Astrocyte (in vitro differentiated cells and primary cell): ENCODE data around the gene STX5. TPM values are rescaled to one million over a fixed set of nuclear protein-coding genes. Genes with fewer than 3 reads are reported as not detected.

ENCODE experiments used
- DNase-seq: peaks from one replicate; pipeline ENCODE4 v3.0.0-alpha.2; 2010; ENCODE audit warnings: low read depth
- FAIRE-seq: peaks from 2 replicates; lab custom pipeline; 2011; peaks lifted over from hg19 to GRCh38; lab: Jason Lieb, UNC
- H2AFZ ChIP-seq: 2 replicates; pipeline ENCODE4 v1.6.0; 2012; ENCODE audit warnings: low read depth, low read length, inconsistent platforms
- H3K27ac ChIP-seq: 2 replicates; pipeline ENCODE4 v1.5.1; 2011; ENCODE audit warnings: low read depth, low read length, inconsistent platforms
- H3K27me3 ChIP-seq: 2 replicates; pipeline ENCODE4 v1.6.0; 2011; ENCODE audit warnings: low read length, inconsistent platforms; ENCODE audit not compliant: insufficient read depth
- H3K36me3 ChIP-seq: 2 replicates; pipeline ENCODE4 v1.5.1; 2011; ENCODE audit warnings: low read length, inconsistent platforms; ENCODE audit not compliant: insufficient read depth
- H3K4me1 ChIP-seq: 2 replicates; pipeline ENCODE4 v1.5.1; 2011; ENCODE audit warnings: low read length, inconsistent platforms; ENCODE audit not compliant: insufficient read depth
- H3K4me2 ChIP-seq: 2 replicates; pipeline ENCODE4 v1.6.0; 2012; ENCODE audit warnings: low read length, inconsistent platforms
- H3K4me3 ChIP-seq: 2 replicates; pipeline ENCODE4 v1.5.1; 2011; ENCODE audit warnings: low read depth, mild to moderate bottlenecking, low read length, inconsistent platforms; ENCODE audit not compliant: insufficient read depth
- H3K79me2 ChIP-seq: 2 replicates; pipeline ENCODE4 v1.6.0; 2012; ENCODE audit warnings: mild to moderate bottlenecking, low read length, inconsistent platforms; ENCODE audit not compliant: insufficient read depth
- H3K9ac ChIP-seq: 2 replicates; pipeline ENCODE4 v1.6.0; 2012; ENCODE audit warnings: mild to moderate bottlenecking, low read length, inconsistent platforms
- H3K9me3 ChIP-seq: 2 replicates; pipeline ENCODE4 v1.5.1; 2012; ENCODE audit warnings: low read depth, mild to moderate bottlenecking, low read length, inconsistent platforms; ENCODE audit not compliant: insufficient read depth
- H4K20me1 ChIP-seq: 2 replicates; pipeline ENCODE4 v1.6.0; 2012; ENCODE audit warnings: low read length, inconsistent platforms; ENCODE audit not compliant: insufficient read depth
- H3K27ac Mint-ChIP-seq: one replicate; pipeline ENCODE4 v1.8.0; 2021; ENCODE audit warnings: mild to moderate bottlenecking, mixed read lengths; ENCODE audit not compliant: unreplicated experiment
- H3K27me3 Mint-ChIP-seq: one replicate; pipeline ENCODE4 v1.8.0; 2021; ENCODE audit warnings: low read depth, mixed read lengths; ENCODE audit not compliant: unreplicated experiment
- H3K36me3 Mint-ChIP-seq: one replicate; pipeline ENCODE4 v1.8.0; 2021; ENCODE audit warnings: low read depth, mixed read lengths; ENCODE audit not compliant: unreplicated experiment
- H3K4me1 Mint-ChIP-seq: one replicate; pipeline ENCODE4 v1.8.0; 2021; ENCODE audit warnings: low read depth, mixed read lengths; ENCODE audit not compliant: unreplicated experiment
- H3K4me3 Mint-ChIP-seq: one replicate; pipeline ENCODE4 v1.8.0; 2021; ENCODE audit warnings: mild to moderate bottlenecking, moderate library complexity, mixed read lengths; ENCODE audit not compliant: unreplicated experiment
- H3K9me3 Mint-ChIP-seq: one replicate; pipeline ENCODE4 v1.8.0; 2021; ENCODE audit warnings: mild to moderate bottlenecking, mixed read lengths; ENCODE audit not compliant: unreplicated experiment
- EZH2 ChIP-seq: IDR thresholded peaks from 2 replicates; pipeline ENCODE4 v1.6.1; 2012; ENCODE audit warnings: mild to moderate bottlenecking, low read length, inconsistent platforms; ENCODE audit not compliant: insufficient read depth
- total RNA-seq: library from RNA; stranded (reverse); gene quantifications from 2 replicates; pipeline ENCODE4 v1.2.1, GENCODE V29; 2021
- TF ChIP-seq, protein P1 (sequence below): IDR thresholded peaks from 2 replicates; pipeline ENCODE4 v1.5.1; 2011; ENCODE audit warnings: low read depth, mild to moderate bottlenecking, inconsistent platforms, low read length, moderate library complexity; ENCODE audit not compliant: insufficient read depth

STX5 gene
- total RNA-seq, 1 donor from 2014 or later: 45.7 TPM

DNA sequence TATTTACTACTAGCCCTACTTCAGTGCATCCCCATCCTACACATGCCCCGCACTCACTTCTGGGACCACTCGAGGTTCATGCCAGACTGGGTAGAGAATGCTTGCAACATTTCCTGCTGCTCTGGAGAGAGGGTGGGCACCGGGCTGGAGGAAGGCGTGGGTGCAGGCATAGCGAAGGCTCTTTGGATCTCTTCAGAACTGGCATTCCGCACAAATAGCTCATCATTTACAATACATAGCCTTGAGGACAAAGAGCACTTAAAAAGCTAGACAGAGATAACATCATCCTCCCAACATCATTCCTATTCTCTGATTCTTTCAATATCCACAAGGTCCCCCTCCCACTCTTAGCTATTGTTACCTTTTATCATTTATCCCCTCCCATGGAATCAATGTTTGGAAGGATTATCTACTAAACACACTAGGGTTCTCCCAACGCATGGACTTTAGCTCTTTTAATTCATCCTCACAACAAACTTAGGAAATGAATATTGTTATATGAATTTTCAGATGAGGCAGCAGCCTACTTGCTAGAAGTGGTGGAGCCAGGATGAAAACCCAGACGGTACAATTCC is 37.6 kb downstream of the STX5 start:
- DNase-seq: no peak
- H3K4me2 ChIP-seq: no peak overlapping the region
- Mint-ChIP-seq H3K36me3 (peaks cover 28% of the 10 kb centered on the region), H3K9me3 (no peaks in the 10 kb centered on the region), H3K27me3 (no peaks in the 10 kb centered on the region), H3K4me3 (no peak overlapping the region), H3K4me1 (peaks cover 12% of the 10 kb centered on the region), H3K27ac (peak overlapping the region; percentile 9)
- H3K9me3 ChIP-seq: no peaks in the 10 kb centered on the region
- H2AFZ ChIP-seq: no peak overlapping the region
- peaks cover 12% of the 10 kb centered on the region for H3K4me1 ChIP-seq
- H3K27ac ChIP-seq: no peak overlapping the region
- no peaks in the 10 kb centered on the region for H3K27me3 ChIP-seq
- peaks cover 48% of the 10 kb centered on the region for H4K20me1 ChIP-seq
- FAIRE-seq: no peak
- peaks cover 30% of the 10 kb centered on the region for H3K79me2 ChIP-seq
- no peak overlapping the region for H3K9ac ChIP-seq
- TF ChIP-seq, protein P1, sequence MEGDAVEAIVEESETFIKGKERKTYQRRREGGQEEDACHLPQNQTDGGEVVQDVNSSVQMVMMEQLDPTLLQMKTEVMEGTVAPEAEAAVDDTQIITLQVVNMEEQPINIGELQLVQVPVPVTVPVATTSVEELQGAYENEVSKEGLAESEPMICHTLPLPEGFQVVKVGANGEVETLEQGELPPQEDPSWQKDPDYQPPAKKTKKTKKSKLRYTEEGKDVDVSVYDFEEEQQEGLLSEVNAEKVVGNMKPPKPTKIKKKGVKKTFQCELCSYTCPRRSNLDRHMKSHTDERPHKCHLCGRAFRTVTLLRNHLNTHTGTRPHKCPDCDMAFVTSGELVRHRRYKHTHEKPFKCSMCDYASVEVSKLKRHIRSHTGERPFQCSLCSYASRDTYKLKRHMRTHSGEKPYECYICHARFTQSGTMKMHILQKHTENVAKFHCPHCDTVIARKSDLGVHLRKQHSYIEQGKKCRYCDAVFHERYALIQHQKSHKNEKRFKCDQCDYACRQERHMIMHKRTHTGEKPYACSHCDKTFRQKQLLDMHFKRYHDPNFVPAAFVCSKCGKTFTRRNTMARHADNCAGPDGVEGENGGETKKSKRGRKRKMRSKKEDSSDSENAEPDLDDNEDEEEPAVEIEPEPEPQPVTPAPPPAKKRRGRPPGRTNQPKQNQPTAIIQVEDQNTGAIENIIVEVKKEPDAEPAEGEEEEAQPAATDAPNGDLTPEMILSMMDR: no peak
- TF ChIP-seq EZH2: no peak
- H3K36me3 ChIP-seq: peaks cover 55% of the 10 kb centered on the region
- no peak overlapping the region for H3K4me3 ChIP-seq

DNA sequence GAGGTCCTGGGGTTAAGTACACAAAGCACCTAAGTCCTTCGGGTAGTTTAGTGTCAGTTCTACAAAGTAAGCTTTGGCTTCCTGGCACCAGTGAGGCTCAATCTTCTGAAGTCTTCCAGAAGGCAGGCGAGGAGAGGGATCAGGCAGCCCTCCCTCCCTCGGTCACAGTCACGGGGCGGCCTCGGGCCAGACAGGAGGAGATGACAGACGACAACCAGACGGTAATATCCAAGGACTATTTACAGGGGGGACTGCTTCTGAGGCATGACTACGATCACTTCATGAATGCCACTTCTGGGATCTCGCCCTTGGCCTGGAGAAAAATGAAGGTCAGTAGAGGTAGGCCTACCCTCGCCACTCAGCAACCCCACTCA is 39.7 kb downstream of the STX5 start:
- Mint-ChIP-seq H3K27me3 (no peaks in the 10 kb centered on the region), H3K4me3 (peak overlapping the region; percentile 89), H3K9me3 (no peaks in the 10 kb centered on the region), H3K4me1 (peaks cover 19% of the 10 kb centered on the region), H3K36me3 (peaks cover 25% of the 10 kb centered on the region), H3K27ac (peak overlapping the region; percentile 86)
- Histone ChIP-seq H4K20me1 (peaks cover 49% of the 10 kb centered on the region), H3K27ac (peak overlapping the region; percentile 13), H3K4me3 (peak overlapping the region; percentile 92), H2AFZ (no peak overlapping the region), H3K9me3 (no peaks in the 10 kb centered on the region), H3K27me3 (no peaks in the 10 kb centered on the region), H3K4me2 (peak overlapping the region; percentile 98), H3K36me3 (peaks cover 40% of the 10 kb centered on the region), H3K9ac (peak overlapping the region; percentile 87), H3K4me1 (peaks cover 23% of the 10 kb centered on the region), H3K79me2 (peaks cover 49% of the 10 kb centered on the region)
- no peak for DNase-seq
- no peak for FAIRE-seq
- TF ChIP-seq, protein P1: no peak
- no peak for TF ChIP-seq EZH2

DNA sequence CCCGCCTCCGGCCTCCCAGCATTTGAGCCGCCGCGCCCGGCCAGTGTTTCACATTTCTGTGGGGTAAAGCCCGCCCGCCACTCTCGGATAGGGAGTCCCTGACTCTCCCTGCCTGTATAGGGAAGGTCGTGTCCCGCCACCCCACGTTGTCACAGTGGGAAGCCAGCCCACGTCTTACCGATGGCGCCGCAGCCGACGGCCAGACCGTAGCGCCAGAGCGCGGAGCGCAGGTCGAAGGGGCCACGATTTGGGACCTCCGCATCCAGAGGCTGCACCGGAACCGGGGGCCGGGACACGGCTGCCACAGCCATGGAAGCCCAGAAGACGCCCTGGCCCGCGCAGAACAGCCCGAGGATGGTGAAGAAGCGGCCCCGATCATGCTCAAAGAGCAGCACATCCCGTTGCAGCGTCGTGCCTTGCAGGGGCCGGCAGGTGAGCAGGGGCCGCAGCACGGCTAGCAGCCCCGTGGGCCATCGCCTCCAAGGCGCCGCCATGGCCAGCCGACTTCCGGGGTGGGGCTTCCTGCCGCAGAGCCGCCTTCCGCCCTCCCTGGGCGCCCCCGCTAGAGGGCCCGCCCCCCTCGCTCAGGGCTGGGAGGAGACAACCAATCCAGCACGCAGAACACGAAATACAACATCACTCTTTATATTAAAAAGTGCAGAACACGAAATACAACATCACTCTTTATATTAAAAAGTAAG is 40.2 kb downstream of the STX5 start, which contains the start of gene TMEM223:
Gene TMEM223, minus strand, starts transcription at position 506 of the 701 bp plus-strand sequence. Its CDS starts 12 bp downstream, at position 494.
- Mint-ChIP-seq H3K4me1 (peaks cover 19% of the 10 kb centered on the region), H3K9me3 (no peaks in the 10 kb centered on the region), H3K27me3 (no peaks in the 10 kb centered on the region), H3K4me3 (peak within 1 kb of the TSS; percentile 89), H3K36me3 (peaks cover 25% of the 10 kb centered on the region), H3K27ac (peak within 1 kb of the TSS; percentile 86)
- H2AFZ ChIP-seq: peak within 1 kb of the TSS; percentile 71
- TF ChIP-seq, protein P1: no peak
- TF ChIP-seq EZH2: no peak
- FAIRE-seq (no peak), DNase-seq (peak; percentile 49)
- H3K27me3 ChIP-seq: no peaks in the 10 kb centered on the region
- peaks cover 38% of the 10 kb centered on the region for H3K36me3 ChIP-seq
- H3K9me3 ChIP-seq: no peaks in the 10 kb centered on the region
- H3K4me1 ChIP-seq: peaks cover 23% of the 10 kb centered on the region
- peak within 1 kb of the TSS; percentile 71 for H3K27ac ChIP-seq
- peak within 1 kb of the TSS; percentile 98 for H3K4me2 ChIP-seq
- H3K9ac ChIP-seq: peak within 1 kb of the TSS; percentile 87
- H3K79me2 ChIP-seq: peaks cover 49% of the 10 kb centered on the region
- peak within 1 kb of the TSS; percentile 92 for H3K4me3 ChIP-seq
- peaks cover 49% of the 10 kb centered on the region for H4K20me1 ChIP-seq
